Measurements from ENCODE around the gene TNFSF13. TPM values are rescaled to one million over a fixed set of nuclear protein-coding genes. Genes with fewer than 3 reads are reported as not detected.

Gene TNFSF13
- polyA plus RNA-seq, 1 donor from 2014 or later: 0.15 TPM

GRCh38 chr17:7509937-7510336 is 48.6 kb upstream of the TNFSF13 start:
- Histone ChIP-seq H3K36me3 (ENCODE audit: insufficient read depth, low read length) (no peaks in the 10 kb centered on the region), H2AFZ (ENCODE audit: low read depth, low read length) (no peak overlapping the region), H3K27me3 (ENCODE audit: insufficient read depth, low read depth, low read length) (no peaks in the 10 kb centered on the region), H3K4me2 (ENCODE audit: low read length) (no peak overlapping the region), H3K9me3 (ENCODE audit: low read length) (no peaks in the 10 kb centered on the region), H3K79me2 (replicated peaks; ENCODE audit: insufficient read depth, low read length) (no peaks in the 10 kb centered on the region), H3K9ac (ENCODE audit: low read length) (no peak overlapping the region), H3K9me2 (ENCODE audit: insufficient read depth, low read length) (no peaks in the 10 kb centered on the region), H4K20me1 (ENCODE audit: insufficient read depth) (no peaks in the 10 kb centered on the region), H3K27ac (ENCODE audit: low read length) (no peak overlapping the region), H3K4me3 (ENCODE audit: low read length) (no peak overlapping the region), H3F3A (ENCODE audit: insufficient read depth, low read length, poor library complexity, severe bottlenecking) (no peaks in the 10 kb centered on the region)
- TF ChIP-seq SMC3 (conservative IDR thresholded peaks at IDR 0.05; ENCODE audit: poor library complexity): no peak
- no peak for TF ChIP-seq TAF1 (IDR thresholded peaks at IDR 0.05; ENCODE audit: low read depth)
- TF ChIP-seq POLR2AphosphoS5 (IDR thresholded peaks at IDR 0.05): no peak

- Histone ChIP-seq H3K9me2 (ENCODE audit: insufficient read depth, low read length) (no peaks in the 10 kb centered on the region), H2AFZ (ENCODE audit: low read depth, low read length) (no peak overlapping the region), H3K36me3 (ENCODE audit: insufficient read depth, low read length) (no peaks in the 10 kb centered on the region), H3K79me2 (replicated peaks; ENCODE audit: insufficient read depth, low read length) (no peaks in the 10 kb centered on the region), H3K27me3 (ENCODE audit: insufficient read depth, low read depth, low read length) (no peaks in the 10 kb centered on the region), H4K20me1 (ENCODE audit: insufficient read depth) (no peaks in the 10 kb centered on the region), H3K27ac (ENCODE audit: low read length) (no peak overlapping the region), H3K9me3 (ENCODE audit: low read length) (no peaks in the 10 kb centered on the region), H3K9ac (ENCODE audit: low read length) (no peak overlapping the region), H3K4me3 (ENCODE audit: low read length) (no peak overlapping the region), H3F3A (ENCODE audit: insufficient read depth, low read length, poor library complexity, severe bottlenecking) (no peaks in the 10 kb centered on the region), H3K4me2 (ENCODE audit: low read length) (no peak overlapping the region)
- TF ChIP-seq MXI1 (conservative IDR thresholded peaks at IDR 0.05; ENCODE audit: poor library complexity, severe bottlenecking) (no peak), REST (IDR thresholded peaks at IDR 0.05; ENCODE audit: borderline replicate concordance) (no peak), RAD21 (conservative IDR thresholded peaks at IDR 0.05) (no peak), EP300 (conservative IDR thresholded peaks at IDR 0.05; ENCODE audit: poor library complexity, severe bottlenecking) (no peak), POLR2AphosphoS5 (IDR thresholded peaks at IDR 0.05) (no peak), SMC3 (conservative IDR thresholded peaks at IDR 0.05; ENCODE audit: poor library complexity) (no peak), EZH2 (IDR thresholded peaks at IDR 0.05; ENCODE audit: borderline replicate concordance, insufficient read depth, low read length, poor library complexity, severe bottlenecking) (no peak), TAF1 (IDR thresholded peaks at IDR 0.05; ENCODE audit: low read depth) (no peak), CTCF (IDR thresholded peaks at IDR 0.05; ENCODE audit: poor library complexity, severe bottlenecking) (no peak)
Observed at GRCh38 chr17:7511108-7511507, 47.4 kb upstream of the TNFSF13 start.

- Histone ChIP-seq H3K79me2 (replicated peaks; ENCODE audit: insufficient read depth, low read length) (no peaks in the 10 kb centered on the region), H3K4me3 (ENCODE audit: low read length) (no peak overlapping the region), H2AFZ (ENCODE audit: low read depth, low read length) (no peak overlapping the region), H3K9me2 (ENCODE audit: insufficient read depth, low read length) (no peaks in the 10 kb centered on the region), H3K4me2 (ENCODE audit: low read length) (no peak overlapping the region), H3K9me3 (ENCODE audit: low read length) (no peaks in the 10 kb centered on the region), H3F3A (ENCODE audit: insufficient read depth, low read length, poor library complexity, severe bottlenecking) (no peaks in the 10 kb centered on the region), H3K27ac (ENCODE audit: low read length) (no peak overlapping the region), H3K9ac (ENCODE audit: low read length) (no peak overlapping the region), H3K36me3 (ENCODE audit: insufficient read depth, low read length) (no peaks in the 10 kb centered on the region), H3K27me3 (ENCODE audit: insufficient read depth, low read depth, low read length) (no peaks in the 10 kb centered on the region), H4K20me1 (ENCODE audit: insufficient read depth) (no peaks in the 10 kb centered on the region)
- TF ChIP-seq CTCF (IDR thresholded peaks at IDR 0.05; ENCODE audit: poor library complexity, severe bottlenecking) (no peak), POLR2AphosphoS5 (IDR thresholded peaks at IDR 0.05) (no peak), TAF1 (IDR thresholded peaks at IDR 0.05; ENCODE audit: low read depth) (no peak), EZH2 (IDR thresholded peaks at IDR 0.05; ENCODE audit: borderline replicate concordance, insufficient read depth, low read length, poor library complexity, severe bottlenecking) (no peak), REST (IDR thresholded peaks at IDR 0.05; ENCODE audit: borderline replicate concordance) (no peak), SMC3 (conservative IDR thresholded peaks at IDR 0.05; ENCODE audit: poor library complexity) (no peak), EP300 (conservative IDR thresholded peaks at IDR 0.05; ENCODE audit: poor library complexity, severe bottlenecking) (no peak), MXI1 (conservative IDR thresholded peaks at IDR 0.05; ENCODE audit: poor library complexity, severe bottlenecking) (no peak)
Observed at GRCh38 chr17:7512105-7512504, 46.4 kb upstream of the TNFSF13 start.
